Measurements from ENCODE around the gene STK17A.
A peak's percentile ranks its signal among the peaks of the same experiment; 100 is the strongest.

Gene STK17A

DNA sequence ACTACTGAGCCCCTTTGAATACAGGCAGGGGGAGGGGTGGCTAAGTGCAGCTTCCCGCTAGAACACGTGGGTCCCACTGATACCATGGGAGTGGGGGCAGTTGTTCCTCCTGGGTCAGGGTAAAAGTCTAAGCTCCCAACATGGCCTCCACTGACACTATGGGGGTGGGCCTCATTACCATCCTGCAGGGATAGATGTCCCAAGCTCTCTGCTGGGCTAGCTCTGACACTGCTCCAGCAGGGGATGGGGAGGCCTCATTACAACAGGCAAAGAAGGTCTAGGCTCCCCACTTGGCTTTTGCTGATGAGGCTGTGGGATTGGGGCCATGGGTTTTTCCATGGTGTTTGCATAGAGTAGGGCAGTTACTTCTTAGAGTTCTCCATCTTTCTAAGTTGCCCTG, 51.5 kb downstream of the STK17A start:
- no peak for DNase-seq

GRCh38 chr7:43636093-43636492, 53.2 kb downstream of the STK17A start:
- no peak for DNase-seq
- no peak for ATAC-seq

More for the DNA sequence above, 51.5 kb downstream of the STK17A start:
- ATAC-seq = no peak

DNA sequence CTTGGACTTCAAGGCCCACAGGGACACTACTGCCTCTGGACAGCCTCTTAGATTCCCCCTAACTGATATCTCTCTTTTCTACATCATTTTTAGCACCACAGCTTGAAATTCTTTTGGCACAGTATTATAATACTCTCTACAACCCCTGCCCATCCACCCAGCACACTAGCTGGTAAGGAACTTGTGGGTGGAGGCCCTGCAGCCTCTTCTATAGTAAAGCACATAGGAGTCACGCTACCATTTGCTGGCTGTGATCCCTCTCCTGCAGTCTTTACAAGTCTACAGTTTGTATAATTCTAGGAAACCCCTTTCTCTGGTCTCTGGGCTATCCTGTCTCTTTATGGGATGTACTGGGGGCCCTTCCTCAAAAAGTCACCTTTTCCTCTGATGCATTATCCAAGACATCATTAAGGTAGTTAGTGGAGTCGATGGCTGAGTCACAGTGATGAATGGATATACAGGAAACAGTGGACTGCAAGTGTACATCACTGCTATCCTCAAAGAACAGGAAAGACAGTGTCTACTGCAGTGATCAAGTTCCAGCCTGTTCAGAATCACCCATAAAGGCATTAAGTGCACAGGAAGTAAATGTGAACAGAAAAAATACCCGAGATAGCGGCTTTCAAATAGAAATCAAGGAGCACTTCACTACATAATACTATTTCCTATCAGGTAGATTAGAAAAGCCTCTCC, 54.4 kb downstream of the STK17A start:
- DNase-seq = no peak
- peak; percentile 64 for ATAC-seq

DNA sequence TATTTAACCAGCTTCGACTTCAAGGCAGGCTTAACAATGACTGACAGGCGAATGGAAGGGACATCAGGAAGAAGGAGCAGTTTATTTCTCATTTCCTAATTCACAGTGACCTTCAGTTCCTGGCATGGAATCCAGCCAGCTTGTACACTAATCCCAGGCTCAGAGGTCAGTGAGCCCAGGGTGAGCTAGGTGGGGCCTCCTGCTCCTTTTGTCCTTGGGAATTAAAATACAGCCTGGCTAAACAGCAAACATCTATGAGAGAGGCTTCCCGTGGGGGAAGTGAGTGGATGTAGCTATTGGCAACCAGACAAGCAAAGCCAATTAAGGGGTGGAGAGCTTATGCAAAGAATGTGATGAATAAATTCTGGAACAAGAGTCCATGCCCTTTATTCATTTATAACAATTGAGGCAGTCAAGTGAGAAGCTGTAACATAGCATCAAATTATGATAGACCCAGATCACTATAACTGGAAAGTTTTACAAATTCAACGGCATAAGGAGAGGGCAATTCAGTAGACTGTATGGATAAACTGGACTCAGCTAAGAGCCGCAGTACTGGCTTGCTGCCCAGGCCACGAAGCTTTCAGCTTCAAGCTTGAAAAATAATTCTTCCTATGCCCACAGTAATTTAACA, 57.1 kb downstream of the STK17A start:
- ATAC-seq (no peak), DNase-seq (no peak)

DNA sequence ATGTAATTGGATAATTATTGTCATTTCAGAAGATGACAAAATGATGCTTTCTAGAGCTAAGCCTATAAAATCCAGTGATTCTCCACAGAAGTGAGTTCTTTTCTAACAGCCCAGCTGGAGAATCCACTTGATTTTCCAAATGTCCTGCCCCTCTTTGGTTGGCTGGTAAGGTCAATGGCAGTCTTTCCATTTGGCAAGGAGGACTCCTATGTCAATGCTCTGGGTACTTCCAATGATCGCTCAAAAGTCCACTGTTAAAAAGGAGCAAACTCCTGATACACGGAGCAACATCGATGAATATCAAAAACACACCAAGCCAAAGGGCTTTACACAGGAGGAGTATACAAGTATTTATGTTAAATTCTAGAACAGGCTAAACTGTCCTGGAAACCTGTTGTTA, 57.8 kb downstream of the STK17A start:
- no peak for DNase-seq
- ATAC-seq = no peak

- no peak for ATAC-seq
- DNase-seq = no peak
Measured at GRCh38 chr7:43642897-43643630, 60.2 kb downstream of the STK17A start.

- DNase-seq (no peak), ATAC-seq (no peak)
Measured at GRCh38 chr7:43643846-43644245, 60.9 kb downstream of the STK17A start.

- DNase-seq = no peak
- no peak for ATAC-seq
Measured at GRCh38 chr7:43645699-43646226, 62.9 kb downstream of the STK17A start.

- DNase-seq = no peak
- no peak for ATAC-seq
Measured at GRCh38 chr7:43646603-43647338, 63.9 kb downstream of the STK17A start.

DNA sequence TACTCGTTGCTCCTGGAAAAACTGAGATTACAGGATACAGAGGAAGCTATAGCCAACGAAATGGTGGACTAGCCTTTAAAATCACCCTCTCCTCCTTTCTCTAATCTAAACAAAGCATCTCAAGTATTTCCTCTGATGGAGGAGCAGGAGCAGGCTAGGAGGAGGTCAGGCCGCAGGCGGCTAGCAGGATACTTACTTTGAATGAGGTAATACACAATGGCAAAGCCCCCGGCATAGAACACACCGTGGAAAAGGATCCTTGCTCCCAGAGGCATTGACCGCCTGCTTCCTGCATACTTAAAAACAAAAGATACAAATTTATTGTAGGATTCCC, 64.4 kb downstream of the STK17A start:
- ATAC-seq = no peak
- DNase-seq = no peak

- ATAC-seq = peak; percentile 74
- peak; percentile 52 for DNase-seq
Measured at GRCh38 chr7:43647673-43648472, 65.0 kb downstream of the STK17A start.

- peak; percentile 55 for ATAC-seq
- peak; percentile 64 for DNase-seq
Measured at GRCh38 chr7:43648473-43649406, 65.8 kb downstream of the STK17A start.

GRCh38 chr7:43649755-43650274, 66.9 kb downstream of the STK17A start:
- ATAC-seq (peak; percentile 44), DNase-seq (peak; percentile 57)

GRCh38 chr7:43650457-43651052, 67.6 kb downstream of the STK17A start:
- DNase-seq = no peak
- no peak for ATAC-seq

GRCh38 chr7:43652364-43652763, 69.5 kb downstream of the STK17A start:
- no peak for DNase-seq
- ATAC-seq = no peak

GRCh38 chr7:43653466-43653865, 70.6 kb downstream of the STK17A start:
- no peak for ATAC-seq
- no peak for DNase-seq

DNA sequence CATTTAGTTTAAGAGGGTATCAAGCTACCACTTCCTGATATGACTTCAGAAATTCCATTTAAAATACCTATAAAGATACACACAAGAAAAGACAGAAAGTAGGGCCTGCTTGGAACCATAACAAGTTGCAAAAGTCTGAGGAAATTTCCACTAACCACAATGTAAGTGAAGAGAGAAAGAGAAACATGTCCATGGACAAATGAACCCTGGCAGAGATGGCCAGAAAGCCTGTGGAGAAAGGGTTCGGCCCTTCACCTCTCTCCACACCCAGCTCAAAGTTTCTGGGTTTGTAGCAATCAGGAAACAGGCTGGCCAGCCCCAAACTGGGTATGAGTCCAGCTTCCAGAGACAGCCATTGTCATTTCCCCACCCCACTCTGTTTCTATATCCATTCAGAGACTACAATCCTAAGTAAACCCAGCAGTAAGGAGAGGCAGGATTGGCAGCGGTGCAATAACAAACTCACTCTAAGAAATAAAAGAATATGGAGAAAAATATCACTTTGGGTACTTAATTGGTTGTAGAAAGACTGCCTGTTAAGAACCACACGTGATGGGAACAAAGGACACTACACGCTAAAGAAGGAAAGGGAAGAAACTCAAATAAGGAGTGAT, 71.1 kb downstream of the STK17A start:
- no peak for DNase-seq
- ATAC-seq = no peak

DNA sequence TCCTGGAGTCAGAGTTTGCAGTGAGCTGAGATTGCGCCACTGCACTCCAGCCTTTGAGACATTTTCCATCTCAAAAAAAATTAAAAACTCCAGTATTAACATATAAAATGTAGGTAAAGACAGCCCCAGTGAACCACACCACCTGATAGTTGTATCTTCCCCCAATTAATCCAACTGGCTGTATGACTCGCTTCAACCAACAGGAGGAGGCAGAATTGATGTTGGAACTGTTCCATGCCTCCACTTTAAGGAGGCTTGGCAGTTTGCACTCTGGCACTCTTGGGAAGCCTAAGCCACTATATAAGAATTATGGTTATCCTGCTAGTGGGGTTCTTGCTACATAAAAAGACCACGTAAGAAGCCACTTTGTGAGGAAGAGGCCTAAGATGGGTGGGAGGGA, 72.7 kb downstream of the STK17A start:
- DNase-seq = no peak
- ATAC-seq = no peak

DNA sequence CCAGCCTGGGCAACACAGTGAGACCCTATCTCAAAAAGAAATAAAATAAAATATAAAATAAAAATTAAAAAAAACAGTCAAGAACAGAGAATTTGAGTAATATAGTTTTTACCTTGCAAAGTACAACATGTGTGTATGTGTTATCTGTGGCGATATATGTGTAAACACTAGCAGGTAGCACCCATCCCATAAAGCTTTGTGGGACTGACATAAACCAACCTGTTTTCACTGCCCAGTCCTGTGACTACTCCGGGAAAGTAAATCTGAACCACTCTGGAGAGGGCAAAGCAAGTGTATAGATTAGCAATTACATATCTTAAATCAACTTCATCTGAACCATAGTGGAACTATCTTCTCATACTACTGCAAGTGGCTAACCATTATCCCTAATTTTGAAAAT, 74.1 kb downstream of the STK17A start:
- DNase-seq (no peak), ATAC-seq (no peak)
